WTC11 (cell line): Measurements from ENCODE around the gene INTS12. TPM values are rescaled to one million over a fixed set of nuclear protein-coding genes. Genes with fewer than 3 reads are reported as not detected.
A peak's percentile ranks its signal among the peaks of the same experiment; 100 is the strongest.

Source experiments
- ATAC-seq: fragments of 200-7000 bp; cut with Tn5 transposase; 2 replicates; pipeline ENCODE4 v1.10.0; 2021; ENCODE audit warnings: mild to moderate bottlenecking, moderate library complexity
- CTCF ChIA-PET: fragments of 300-600 bp; sonication (Branson Sonifier 250); formaldehyde crosslinking; loops from one replicate; lab custom pipeline; 2021; ENCODE audit warnings: antibody characterized with exemption; lab: Charles Lee
- POLR2A ChIA-PET: fragments of 350-600 bp; sonication (Branson Sonifier 250); formaldehyde crosslinking; loops from one replicate; lab custom pipeline; 2021; ENCODE audit warnings: antibody characterized with exemption; lab: Charles Lee
- DNase-seq: peaks from one replicate; pipeline ENCODE4 v3.0.0; 2021; ENCODE audit warnings: low spot score
- H3K27ac Mint-ChIP-seq: 2 replicates; pipeline ENCODE4 v1.8.0; 2021; ENCODE audit warnings: mixed read lengths
- H3K27me3 Mint-ChIP-seq: 2 replicates; pipeline ENCODE4 v1.8.0; 2021; ENCODE audit warnings: low read depth, mild to moderate bottlenecking, moderate library complexity, mixed read lengths
- H3K36me3 Mint-ChIP-seq: 2 replicates; pipeline ENCODE4 v1.8.0; 2021; ENCODE audit warnings: mixed read lengths
- H3K4me1 Mint-ChIP-seq: 2 replicates; pipeline ENCODE4 v1.8.0; 2022; ENCODE audit warnings: mixed read lengths
- H3K4me3 Mint-ChIP-seq: 2 replicates; pipeline ENCODE4 v1.8.0; 2021; ENCODE audit warnings: mild to moderate bottlenecking, moderate library complexity, mixed read lengths
- H3K9me3 Mint-ChIP-seq: 2 replicates; pipeline ENCODE4 v1.8.0; 2021; ENCODE audit warnings: mixed read lengths
- ATF6 ChIP-seq: sonication (generic); formaldehyde crosslinking; IDR thresholded peaks from 2 replicates; pipeline ENCODE4 v1.8.1; 2023; ENCODE audit warnings: mild to moderate bottlenecking, missing genetic modification reagents
- CDX4 ChIP-seq: fragments of 250-450 bp; sonication (Bioruptor Pico); IDR thresholded peaks from 2 replicates; pipeline ENCODE4 v1.9.0; 2021; ENCODE audit warnings: moderate library complexity, mild to moderate bottlenecking, inconsistent platforms, borderline replicate concordance
- CREM ChIP-seq: sonication (generic); formaldehyde crosslinking; IDR thresholded peaks from 2 replicates; pipeline ENCODE4 v1.8.1; 2022; ENCODE audit warnings: mild to moderate bottlenecking, missing genetic modification reagents, moderate library complexity
- ELF4 ChIP-seq: sonication (generic); formaldehyde crosslinking; IDR thresholded peaks from 2 replicates; pipeline ENCODE4 v1.8.1; 2022; ENCODE audit warnings: low read depth, mild to moderate bottlenecking, moderate library complexity, missing genetic modification reagents
- ETV6 ChIP-seq: sonication (generic); formaldehyde crosslinking; IDR thresholded peaks from 2 replicates; pipeline ENCODE4 v1.8.1; 2022; ENCODE audit warnings: mild to moderate bottlenecking, missing genetic modification reagents
- FOXP1 ChIP-seq: sonication (generic); formaldehyde crosslinking; IDR thresholded peaks from 2 replicates; pipeline ENCODE4 v1.8.0; 2022; ENCODE audit warnings: missing genetic modification reagents, mild to moderate bottlenecking, moderate library complexity, borderline replicate concordance
- FOXP4 ChIP-seq: sonication (generic); formaldehyde crosslinking; IDR thresholded peaks from 2 replicates; pipeline ENCODE4 v1.8.0; 2022; ENCODE audit warnings: mild to moderate bottlenecking, missing genetic modification reagents
- GABPB1 ChIP-seq: sonication (generic); formaldehyde crosslinking; IDR thresholded peaks from 2 replicates; pipeline ENCODE4 v1.8.1; 2023; ENCODE audit warnings: mild to moderate bottlenecking, missing genetic modification reagents
- GRHL2 ChIP-seq: fragments of 250-450 bp; sonication (Bioruptor Pico); IDR thresholded peaks from 2 replicates; pipeline ENCODE4 v1.8.0; 2022; ENCODE audit warnings: mild to moderate bottlenecking, moderate library complexity; ENCODE audit not compliant: insufficient replicate concordance, severe bottlenecking
- MLX ChIP-seq: sonication (generic); formaldehyde crosslinking; IDR thresholded peaks from 2 replicates; pipeline ENCODE4 v1.8.1; 2023; ENCODE audit warnings: mild to moderate bottlenecking, missing genetic modification reagents, moderate library complexity
- NFATC4 ChIP-seq: fragments of 250-450 bp; sonication (Bioruptor Pico); IDR thresholded peaks from 2 replicates; pipeline ENCODE4 v1.9.0; 2021; ENCODE audit warnings: mild to moderate bottlenecking
- NFYB ChIP-seq: sonication (generic); formaldehyde crosslinking; conservative IDR thresholded peaks from 2 replicates; pipeline ENCODE4 v1.8.0; 2022; ENCODE audit warnings: low read depth, missing genetic modification reagents
- PRDM15 ChIP-seq: sonication (generic); formaldehyde crosslinking; IDR thresholded peaks from 2 replicates; pipeline ENCODE4 v1.8.0; 2022; ENCODE audit warnings: missing genetic modification reagents
- RORB ChIP-seq: fragments of 250-450 bp; sonication (Bioruptor Pico); IDR thresholded peaks from 2 replicates; pipeline ENCODE4 v1.9.0; 2021; ENCODE audit warnings: mild to moderate bottlenecking
- SOX15 ChIP-seq: fragments of 250-450 bp; sonication (Bioruptor Pico); IDR thresholded peaks from 2 replicates; pipeline ENCODE4 v1.9.0; 2021; ENCODE audit warnings: mild to moderate bottlenecking
- TEAD1 ChIP-seq: sonication (generic); formaldehyde crosslinking; IDR thresholded peaks from 2 replicates; pipeline ENCODE4 v1.8.0; 2022; ENCODE audit warnings: mild to moderate bottlenecking, missing genetic modification reagents
- TEAD4 ChIP-seq: sonication (generic); formaldehyde crosslinking; IDR thresholded peaks from 2 replicates; pipeline ENCODE4 v1.8.0; 2022; ENCODE audit warnings: mild to moderate bottlenecking, missing genetic modification reagents
- USF2 ChIP-seq: sonication (generic); formaldehyde crosslinking; IDR thresholded peaks from 2 replicates; pipeline ENCODE4 v1.8.1; 2023; ENCODE audit warnings: mild to moderate bottlenecking, missing genetic modification reagents, moderate library complexity
- ZBTB21 ChIP-seq: sonication (generic); formaldehyde crosslinking; IDR thresholded peaks from 2 replicates; pipeline ENCODE4 v1.8.1; 2023; ENCODE audit warnings: mild to moderate bottlenecking, missing genetic modification reagents, borderline replicate concordance
- ZNF121 ChIP-seq: sonication (generic); formaldehyde crosslinking; IDR thresholded peaks from 2 replicates; pipeline ENCODE4 v1.8.0; 2023; ENCODE audit warnings: missing genetic modification reagents
- ZNF232 ChIP-seq: sonication (generic); formaldehyde crosslinking; IDR thresholded peaks from 2 replicates; pipeline ENCODE4 v1.8.0; 2022; ENCODE audit warnings: mild to moderate bottlenecking, missing genetic modification reagents
- ZNF281 ChIP-seq: sonication (generic); formaldehyde crosslinking; IDR thresholded peaks from 2 replicates; pipeline ENCODE4 v1.8.0; 2023; ENCODE audit warnings: mild to moderate bottlenecking, missing genetic modification reagents
- ZNF396 ChIP-seq: fragments of 250-450 bp; sonication (Bioruptor Pico); IDR thresholded peaks from 2 replicates; pipeline ENCODE4 v1.8.0; 2021; ENCODE audit warnings: mild to moderate bottlenecking, moderate library complexity, borderline replicate concordance
- ZNF671 ChIP-seq: fragments of 250-450 bp; sonication (Bioruptor Pico); IDR thresholded peaks from 2 replicates; pipeline ENCODE4 v1.8.0; 2021; ENCODE audit warnings: mild to moderate bottlenecking
- total RNA-seq: library from RNA; stranded (reverse); gene quantifications from 3 replicates; pipeline ENCODE4 v1.2.3, GENCODE V29; 2021

INTS12 gene
- total RNA-seq, 1 experiment from 2014 or later = 10.0 TPM

- no peak overlapping the region for H3K4me3 Mint-ChIP-seq
These were observed 37.8 kb downstream of the INTS12 start for GRCh38 chr4:105670684-105671083.

GRCh38 chr4:105666693-105667092 lies 41.8 kb downstream of the INTS12 start:
- ChIA-PET POLR2A (no interaction called here), CTCF (interaction anchor here (0.5 to 3.4 kb wide), 9 partner anchors 10 to 481 kb away, joined by 3 to 28 read pairs (median 4); partner anchors contain the start of gene PPA2)
- H3K27ac Mint-ChIP-seq = no peak overlapping the region
- H3K27me3 Mint-ChIP-seq = no peaks in the 10 kb centered on the region
- no peaks in the 10 kb centered on the region for H3K9me3 Mint-ChIP-seq
- H3K36me3 Mint-ChIP-seq = no peaks in the 10 kb centered on the region
- peak; percentile 85 for ATAC-seq
- H3K4me3 Mint-ChIP-seq = no peak overlapping the region
- H3K4me1 Mint-ChIP-seq = no peaks in the 10 kb centered on the region
- no peak for DNase-seq
- TF ChIP-seq ELF4 (CRISPR knock-in tag) (no peak), MLX (no peak), ATF6 (no peak), FOXP4 (CRISPR knock-in tag) (no peak), ZNF396 (CRISPR knock-in tag) (no peak), PRDM15 (no peak), RORB (CRISPR knock-in tag) (no peak), ZNF232 (CRISPR knock-in tag) (no peak), ZBTB21 (CRISPR knock-in tag) (no peak), CDX4 (CRISPR knock-in tag) (no peak), NFATC4 (CRISPR knock-in tag) (no peak), ETV6 (CRISPR knock-in tag) (no peak), FOXP1 (no peak), NFYB (CRISPR knock-in tag) (no peak), USF2 (CRISPR knock-in tag) (no peak), SOX15 (CRISPR knock-in tag) (no peak), ZNF281 (no peak)

More at GRCh38 chr4:105670684-105671083, 37.8 kb downstream of the INTS12 start:
- TF ChIP-seq GABPB1 (CRISPR knock-in tag) = no peak
- TF ChIP-seq CREM = no peak
- no peak for TF ChIP-seq TEAD1 (CRISPR knock-in tag)
- no peak for TF ChIP-seq ZNF121 (CRISPR knock-in tag)
- no peak for TF ChIP-seq RORB (CRISPR knock-in tag)
- TF ChIP-seq CDX4 (CRISPR knock-in tag) = no peak
- no peak for TF ChIP-seq ZNF671 (CRISPR knock-in tag)
- no peak for TF ChIP-seq ZNF396 (CRISPR knock-in tag)
- no peak for TF ChIP-seq FOXP1
- no peak for TF ChIP-seq TEAD4
- no peak for TF ChIP-seq GRHL2 (CRISPR knock-in tag)
- CTCF ChIA-PET = no interaction called here
- ATAC-seq (no peak), DNase-seq (no peak)
- Mint-ChIP-seq H3K36me3 (no peaks in the 10 kb centered on the region), H3K9me3 (no peaks in the 10 kb centered on the region), H3K27ac (no peak overlapping the region), H3K27me3 (no peaks in the 10 kb centered on the region), H3K4me1 (no peaks in the 10 kb centered on the region)
- POLR2A ChIA-PET = no interaction called here
